Body of pancreas (tissue), 4 donors: ENCODE results near the gene ATP8B4. TPM values are rescaled to one million over a fixed set of nuclear protein-coding genes. Genes with fewer than 3 reads are reported as not detected.

Experiments
- ATAC-seq: fragments of 150-250 bp; one replicate; pipeline ENCODE4 v1.9.1; 2016
- DNase-seq, 4 donors: peaks; one replicate each; pipeline ENCODE4 v3.0.0-alpha.2; 2019
- H3K27ac ChIP-seq, 4 donors: fragments of 200-600 bp; sonication (generic); 1 replicate in 3 of 4; 2 replicates in 1 of 4; pipeline versions ENCODE4 v1.5.1 to v1.6.1; 2016 to 2019; ENCODE audit warnings: mild to moderate bottlenecking in 1 of 4, mixed read lengths in 1 of 4, moderate library complexity in 1 of 4
- H3K27me3 ChIP-seq, 2 donors: fragments of 200-600 bp; sonication (generic); one replicate each; pipeline ENCODE4 v1.6.0; 2016; ENCODE audit warnings: mild to moderate bottlenecking in 1 of 2
- H3K36me3 ChIP-seq, 2 donors: fragments of 200-600 bp; sonication (generic); replicated peaks in 1 of 2; 2 replicates each; pipeline ENCODE4 v1.5.1; 2016; ENCODE audit warnings: low read depth in 2 of 2; ENCODE audit not compliant: insufficient read depth in 1 of 2
- H3K4me1 ChIP-seq: fragments of 200-600 bp; sonication (generic); one replicate; pipeline ENCODE4 v1.6.0; 2016
- H3K4me3 ChIP-seq, 2 donors: fragments of 200-600 bp; sonication (generic); 1 replicate in 1 of 2; 2 replicates in 1 of 2; pipeline ENCODE4 v1.5.1; 2016 to 2019
- H3K9me3 ChIP-seq, 3 donors: fragments of 200-600 bp; sonication (generic); 1 replicate in 2 of 3; 2 replicates in 1 of 3; pipeline ENCODE4 v1.5.1; 2016
- CTCF ChIP-seq, 7 experiments: fragments of 450-650 bp in 4 of 7; fragments of 200-600 bp in 3 of 7; sonication (generic) in 3 of 7; IDR thresholded peaks; one replicate each; pipeline ENCODE4 v1.5.1; 2016 to 2019; ENCODE audit warnings: antibody characterized with exemption in 7 of 7
- POLR2A ChIP-seq, 3 donors: fragments of 450-650 bp; IDR thresholded peaks; one replicate each; pipeline ENCODE4 v1.6.1; 2016; ENCODE audit warnings: antibody characterized with exemption in 3 of 3, mild to moderate bottlenecking in 2 of 3
- WGBS, 2 donors: methylation state at CpG; one replicate each; pipeline ENCODE4 v1.1.5; 2017; 5-methylcytosine and 5-hydroxymethylcytosine counted together
- intact Hi-C: fragments of 100-400 bp; cut with DNase I; formaldehyde crosslinking; loops from one replicate; pipeline ENCODE4 v1.15.1; 2023
- total RNA-seq, 2 donors: library from RNA; depleted of rRNA; stranded (reverse); fragments of >200 nt; gene quantifications; one replicate each; pipeline ENCODE4 v1.1.0, GENCODE V29; 2016

Gene ATP8B4
- total RNA-seq, 2 donors from 2014 or later, result 3.1 to 6.6 TPM

DNA sequence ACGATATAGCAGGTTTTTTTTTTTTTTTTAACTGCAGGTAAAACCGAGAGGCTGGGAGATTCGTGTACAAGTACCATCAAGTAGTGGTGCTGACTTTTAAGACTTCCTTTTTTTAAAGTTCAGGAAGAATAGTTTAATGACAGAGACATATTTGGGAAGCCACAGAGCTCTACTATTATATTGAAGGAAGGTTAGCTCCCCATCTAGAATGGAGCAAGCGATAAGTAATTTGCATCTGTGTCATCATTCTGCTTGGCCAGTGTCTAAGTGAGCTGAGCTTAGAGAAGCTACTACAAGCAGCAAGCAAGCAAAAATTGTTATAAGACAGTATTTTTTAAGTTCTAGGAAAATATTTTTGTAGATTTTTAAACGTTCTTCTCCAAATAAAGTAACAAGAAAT lies 203.2 kb downstream of the ATP8B4 start:
- 63 to 72% methylated on average over 5 of the region's 5 CpGs for WGBS, 2 donors
- intact Hi-C loops, result no loop called here

DNA sequence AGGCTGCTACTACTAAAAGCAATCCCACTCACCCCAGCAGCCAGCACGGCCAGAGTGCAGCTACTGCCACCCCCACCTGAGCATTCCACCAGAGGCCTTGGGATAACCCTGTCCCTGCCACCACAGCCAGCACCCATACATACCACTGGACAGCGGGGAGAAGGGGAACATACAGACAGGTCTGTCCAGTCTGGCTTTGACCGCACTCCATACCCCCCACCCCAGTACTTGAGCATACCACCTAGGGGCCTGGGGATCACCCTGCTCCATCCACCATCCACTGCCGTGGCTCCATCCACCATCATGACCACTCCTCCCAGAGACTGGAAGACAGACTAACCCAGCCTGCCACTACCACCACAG lies 210.1 kb downstream of the ATP8B4 start:
- H3K27me3 ChIP-seq, result no peaks in the 10 kb centered on the region
- H3K36me3 ChIP-seq, result no peaks in the 10 kb centered on the region
- H3K27ac ChIP-seq, result no peak overlapping the region
- no peaks in the 10 kb centered on the region for H3K4me1 ChIP-seq
- no peak for TF ChIP-seq CTCF (IDR thresholded peaks at IDR 0.05)
- DNase-seq, result no peak
- intact Hi-C loops, result no loop called here
- ATAC-seq, result no peak
- H3K9me3 ChIP-seq, result no peaks in the 10 kb centered on the region
- 91 to 100% methylated on average over 3 to 4 of the region's 4 CpGs for WGBS, 2 donors
- no peak overlapping the region for H3K4me3 ChIP-seq

More for the DNA sequence above, 203.2 kb downstream of the ATP8B4 start:
- no peak overlapping the region for H3K27ac ChIP-seq
- DNase-seq, result no peak
- H3K36me3 ChIP-seq, result no peaks in the 10 kb centered on the region
- ATAC-seq, result no peak
- H3K27me3 ChIP-seq, result no peaks in the 10 kb centered on the region
- H3K9me3 ChIP-seq, result no peaks in the 10 kb centered on the region
- no peaks in the 10 kb centered on the region for H3K4me1 ChIP-seq
- H3K4me3 ChIP-seq, result no peak overlapping the region
- TF ChIP-seq CTCF (IDR thresholded peaks at IDR 0.05) (no peak), POLR2A (IDR thresholded peaks at IDR 0.05) (no peak)

DNA sequence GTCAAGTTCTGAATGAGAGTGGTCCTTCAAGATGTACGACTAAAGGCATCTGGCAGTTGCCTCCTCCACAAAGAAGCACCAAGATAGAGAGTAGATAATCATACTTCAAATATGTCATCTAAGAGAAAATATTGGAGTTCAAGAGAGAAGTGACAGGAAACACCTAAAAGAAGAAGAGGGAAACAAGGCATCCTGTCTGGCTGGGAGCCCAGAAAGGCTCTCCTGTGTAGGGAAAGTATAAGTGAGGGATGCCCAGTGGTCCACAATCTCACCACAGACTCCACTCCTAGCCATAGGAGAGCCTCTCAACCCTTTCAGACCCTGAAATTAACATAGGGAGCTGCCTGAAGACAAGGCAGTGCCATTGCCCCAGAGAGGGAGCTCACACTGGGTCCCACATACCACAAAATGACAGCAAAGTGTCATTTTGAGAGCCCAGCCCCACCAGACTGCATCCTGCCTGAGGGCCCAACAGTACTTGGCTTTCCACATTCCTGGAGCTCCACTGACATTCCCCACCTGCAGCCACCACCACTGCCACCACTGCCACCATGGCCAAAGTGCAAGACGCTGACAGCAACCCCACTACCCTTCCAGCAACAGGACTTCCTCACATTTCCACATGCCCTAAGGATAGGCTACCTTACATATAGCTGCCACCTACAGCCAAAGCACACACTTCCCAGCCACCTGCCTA lies 210.6 kb downstream of the ATP8B4 start:
- Histone ChIP-seq H3K4me1 (no peaks in the 10 kb centered on the region), H3K4me3 (no peak overlapping the region), H3K27ac (no peak overlapping the region), H3K27me3 (no peaks in the 10 kb centered on the region), H3K36me3 (no peaks in the 10 kb centered on the region), H3K9me3 (no peaks in the 10 kb centered on the region)
- 67 to 71% methylated on average over 2 of the region's 2 CpGs for WGBS, 2 donors
- ATAC-seq, result no peak
- intact Hi-C loops, result no loop called here
- DNase-seq, result no peak
- TF ChIP-seq CTCF (IDR thresholded peaks at IDR 0.05) (no peak), POLR2A (IDR thresholded peaks at IDR 0.05) (no peak)

DNA sequence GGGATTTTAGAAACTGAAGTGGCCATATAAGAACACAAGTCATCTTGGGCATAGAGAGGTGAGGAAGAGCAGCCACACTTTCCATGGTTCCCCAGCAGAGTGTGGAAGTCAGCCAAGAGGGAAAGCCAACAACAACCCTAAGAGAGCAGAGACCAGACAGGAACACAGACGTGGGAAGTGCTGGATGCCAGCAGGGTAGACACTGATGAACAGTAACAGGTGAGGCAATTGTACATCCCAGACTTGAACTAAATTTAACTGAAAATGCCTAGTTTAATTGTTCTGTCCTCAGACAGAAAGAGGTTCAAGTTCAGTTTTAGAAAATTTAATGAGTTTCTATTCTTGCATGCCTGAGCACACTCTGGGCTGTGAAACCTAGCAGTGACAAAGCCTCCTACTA lies 212.1 kb downstream of the ATP8B4 start:
- Histone ChIP-seq H3K9me3 (no peaks in the 10 kb centered on the region), H3K4me1 (no peaks in the 10 kb centered on the region), H3K36me3 (no peaks in the 10 kb centered on the region), H3K27me3 (no peaks in the 10 kb centered on the region), H3K27ac (no peak overlapping the region), H3K4me3 (no peak overlapping the region)
- intact Hi-C loops, result no loop called here
- WGBS, 2 donors, result 31 to 45% methylated on average over 1 of the region's 1 CpG
- DNase-seq (no peak), ATAC-seq (no peak)
- TF ChIP-seq POLR2A (IDR thresholded peaks at IDR 0.05) (no peak), CTCF (IDR thresholded peaks at IDR 0.05) (no peak)

GRCh38 chr15:49905221-49905620 lies 213.8 kb downstream of the ATP8B4 start:
- intact Hi-C loops, result no loop called here
- Histone ChIP-seq H3K4me1 (no peaks in the 10 kb centered on the region), H3K27ac (no peak overlapping the region), H3K36me3 (no peaks in the 10 kb centered on the region), H3K9me3 (no peaks in the 10 kb centered on the region), H3K27me3 (no peaks in the 10 kb centered on the region), H3K4me3 (no peak overlapping the region)
- no peak for TF ChIP-seq CTCF (IDR thresholded peaks at IDR 0.05)
- no peak for TF ChIP-seq POLR2A (IDR thresholded peaks at IDR 0.05)
- no peak for DNase-seq
- ATAC-seq, result no peak
